Choroid plexus epithelial cell (primary cell): ENCODE measurements around the gene GPATCH4.

Experiments
- DNase-seq: peaks from one replicate; pipeline ENCODE4 v3.0.0-alpha.2; 2010; ENCODE audit warnings: low read depth
- H3K4me3 ChIP-seq: 2 replicates; pipeline ENCODE4 v1.5.1; 2011; ENCODE audit warnings: low read depth, mild to moderate bottlenecking, control low read depth, low read length, moderate library complexity
- CTCF ChIP-seq: conservative IDR thresholded peaks from 2 replicates; pipeline ENCODE4 v1.5.1; 2011; ENCODE audit warnings: low read depth, mild to moderate bottlenecking, control low read depth, inconsistent platforms, low read length, moderate library complexity

Gene GPATCH4

GRCh38 chr1:156602557-156602993, 1.3 kb upstream of the GPATCH4 start:
- TF ChIP-seq CTCF: peak; percentile 55
- H3K4me3 ChIP-seq: no peak overlapping the region
- DNase-seq: peak; percentile 42

- no peak for TF ChIP-seq CTCF
- DNase-seq: no peak
- peak overlapping the region; percentile 87 for H3K4me3 ChIP-seq
Measured at GRCh38 chr1:156601892-156602291, 613 bp upstream of the GPATCH4 start.

GRCh38 chr1:156600733-156601121, 552 bp downstream of the GPATCH4 start:
- peak overlapping the region; percentile 87 for H3K4me3 ChIP-seq
- peak; percentile 26 for DNase-seq
- no peak for TF ChIP-seq CTCF

- no peak for DNase-seq
- no peak for TF ChIP-seq CTCF
Measured at GRCh38 chr1:156599811-156600210, 1.5 kb downstream of the GPATCH4 start.

GRCh38 chr1:156598731-156599432, 2.4 kb downstream of the GPATCH4 start:
- TF ChIP-seq CTCF: no peak
- DNase-seq: no peak
- H3K4me3 ChIP-seq: no peak overlapping the region

More at GRCh38 chr1:156599811-156600210, 1.5 kb downstream of the GPATCH4 start:
- H3K4me3 ChIP-seq: no peak overlapping the region

- no peak for DNase-seq
- TF ChIP-seq CTCF: no peak
- no peak overlapping the region for H3K4me3 ChIP-seq
Measured at GRCh38 chr1:156598125-156598524, 3.2 kb downstream of the GPATCH4 start.

GRCh38 chr1:156596426-156596825, 4.9 kb downstream of the GPATCH4 start:
- TF ChIP-seq CTCF: no peak
- DNase-seq: no peak
- H3K4me3 ChIP-seq: no peak overlapping the region
